IPS-20b (cell line): ENCODE results near the gene CHDH.
A peak's percentile ranks its signal among the peaks of the same experiment; 100 is the strongest.

Experiments
- H3K27ac ChIP-seq: one replicate; pipeline ENCODE4 v1.5.1; 2013; ENCODE audit warnings: low read length
- H3K27me3 ChIP-seq: 2 replicates; pipeline ENCODE4 v1.6.1; 2013; ENCODE audit warnings: mild to moderate bottlenecking, low read length, inconsistent platforms; ENCODE audit not compliant: insufficient read depth
- H3K36me3 ChIP-seq: 2 replicates; pipeline ENCODE4 v1.6.1; 2013; ENCODE audit warnings: low read depth, mild to moderate bottlenecking, inconsistent platforms, low read length, moderate library complexity; ENCODE audit not compliant: insufficient read depth
- H3K4me1 ChIP-seq: 2 replicates; pipeline ENCODE4 v1.6.1; 2013; ENCODE audit warnings: mild to moderate bottlenecking, control low read depth, inconsistent platforms, low read length, moderate library complexity; ENCODE audit not compliant: insufficient read depth
- H3K4me3 ChIP-seq: 2 replicates; pipeline ENCODE4 v1.5.1; 2013; ENCODE audit warnings: mild to moderate bottlenecking, low read length, inconsistent platforms
- H3K9ac ChIP-seq: 2 replicates; pipeline ENCODE4 v1.6.1; 2013; ENCODE audit warnings: low read depth, mild to moderate bottlenecking, inconsistent platforms, low read length, moderate library complexity
- H3K9me3 ChIP-seq: 2 replicates; pipeline ENCODE4 v1.6.1; 2013; ENCODE audit warnings: mild to moderate bottlenecking, low read depth, low read length, inconsistent platforms; ENCODE audit not compliant: insufficient read depth

CHDH gene

GRCh38 chr3:53846134-53846850 lies at the start of gene CHDH, which contains the start of gene IL17RB:
Gene CHDH, minus strand, starts transcription at chr3:53846419. Its CDS starts 22,411 bp downstream, at chr3:53824008.
Gene IL17RB, plus strand, starts transcription at chr3:53846568. Its CDS starts 21 bp downstream, at chr3:53846589.
- Histone ChIP-seq H3K27ac (no peak within 1 kb of the TSS), H3K27me3 (peaks cover 24% of the 10 kb centered on the region), H3K9ac (peak within 1 kb of the TSS; percentile 80; the same call in 1 of the 2 replicates)

GRCh38 chr3:53892286-53892637 lies 46.0 kb upstream of the CHDH start:
- Histone ChIP-seq H3K27me3 (peaks cover 7% of the 10 kb centered on the region; the same call in 1 of the 2 replicates), H3K27ac (no peak overlapping the region), H3K9ac (peak overlapping the region; percentile 75; the same call in 1 of the 2 replicates), H3K4me1 (peaks cover 11% of the 10 kb centered on the region; the same call in 1 of the 2 replicates), H3K36me3 (peaks cover 13% of the 10 kb centered on the region), H3K4me3 (peak overlapping the region; percentile 97), H3K9me3 (no peaks in the 10 kb centered on the region)

More at GRCh38 chr3:53846134-53846850, at the start of gene CHDH, which contains the start of gene IL17RB:
- Histone ChIP-seq H3K4me3 (peak within 1 kb of the TSS; percentile 74), H3K4me1 (peaks cover 18% of the 10 kb centered on the region; the same call in 1 of the 2 replicates), H3K9me3 (no peaks in the 10 kb centered on the region), H3K36me3 (no peaks in the 10 kb centered on the region)

- Histone ChIP-seq H3K27ac (peak within 1 kb of the TSS; percentile 5), H3K4me3 (peak within 1 kb of the TSS; percentile 97)
These were observed 45.5 kb upstream of the CHDH start, which contains the start of gene SELENOK for GRCh38 chr3:53891497-53892285. Gene SELENOK, minus strand, starts transcription at chr3:53891859.

GRCh38 chr3:53890726-53891475 lies 44.7 kb upstream of the CHDH start:
- Histone ChIP-seq H3K27me3 (peaks cover 7% of the 10 kb centered on the region; the same call in 1 of the 2 replicates), H3K9me3 (no peaks in the 10 kb centered on the region), H3K27ac (peak overlapping the region; percentile 5), H3K4me3 (peak overlapping the region; percentile 97), H3K4me1 (peaks cover 11% of the 10 kb centered on the region; the same call in 1 of the 2 replicates), H3K9ac (peak overlapping the region; percentile 92), H3K36me3 (peaks cover 24% of the 10 kb centered on the region)

More at GRCh38 chr3:53891497-53892285, 45.5 kb upstream of the CHDH start, which contains the start of gene SELENOK:
- Histone ChIP-seq H3K9me3 (no peaks in the 10 kb centered on the region), H3K9ac (peak within 1 kb of the TSS; percentile 92), H3K36me3 (peaks cover 19% of the 10 kb centered on the region), H3K27me3 (peaks cover 7% of the 10 kb centered on the region; the same call in 1 of the 2 replicates), H3K4me1 (peaks cover 11% of the 10 kb centered on the region; the same call in 1 of the 2 replicates)

GRCh38 chr3:53888232-53888631 lies 42.0 kb upstream of the CHDH start:
- Histone ChIP-seq H3K9ac (no peak overlapping the region), H3K4me3 (no peak overlapping the region), H3K4me1 (peaks cover 11% of the 10 kb centered on the region; the same call in 1 of the 2 replicates), H3K36me3 (peaks cover 43% of the 10 kb centered on the region), H3K9me3 (no peaks in the 10 kb centered on the region), H3K27ac (no peak overlapping the region), H3K27me3 (no peaks in the 10 kb centered on the region)

GRCh38 chr3:53887446-53887845 lies 41.2 kb upstream of the CHDH start:
- Histone ChIP-seq H3K4me3 (no peak overlapping the region), H3K4me1 (peaks cover 8% of the 10 kb centered on the region; the same call in 1 of the 2 replicates)

GRCh38 chr3:53885239-53885638 lies 39.0 kb upstream of the CHDH start:
- H3K9ac ChIP-seq: no peak overlapping the region
- H3K36me3 ChIP-seq: peaks cover 43% of the 10 kb centered on the region
- no peaks in the 10 kb centered on the region for H3K27me3 ChIP-seq
- H3K27ac ChIP-seq: no peak overlapping the region
- H3K9me3 ChIP-seq: no peaks in the 10 kb centered on the region
- no peak overlapping the region for H3K4me3 ChIP-seq
- H3K4me1 ChIP-seq: peaks cover 9% of the 10 kb centered on the region

More at GRCh38 chr3:53887446-53887845, 41.2 kb upstream of the CHDH start:
- H3K9ac ChIP-seq: no peak overlapping the region
- no peak overlapping the region for H3K27ac ChIP-seq
- no peaks in the 10 kb centered on the region for H3K9me3 ChIP-seq
- H3K27me3 ChIP-seq: no peaks in the 10 kb centered on the region
- peaks cover 43% of the 10 kb centered on the region for H3K36me3 ChIP-seq

- H3K36me3 ChIP-seq: peaks cover 48% of the 10 kb centered on the region
- no peaks in the 10 kb centered on the region for H3K9me3 ChIP-seq
- H3K27ac ChIP-seq: no peak overlapping the region
- no peak overlapping the region for H3K9ac ChIP-seq
- H3K4me1 ChIP-seq: peaks cover 8% of the 10 kb centered on the region
- no peak overlapping the region for H3K4me3 ChIP-seq
- H3K27me3 ChIP-seq: no peaks in the 10 kb centered on the region
These were observed 38.4 kb upstream of the CHDH start for GRCh38 chr3:53884623-53885022.

- H3K9me3 ChIP-seq: no peaks in the 10 kb centered on the region
- H3K4me3 ChIP-seq: no peak overlapping the region
- H3K9ac ChIP-seq: no peak overlapping the region
- H3K4me1 ChIP-seq: peaks cover 8% of the 10 kb centered on the region
- no peaks in the 10 kb centered on the region for H3K27me3 ChIP-seq
- H3K36me3 ChIP-seq: peaks cover 59% of the 10 kb centered on the region
- no peak overlapping the region for H3K27ac ChIP-seq
These were observed 36.8 kb upstream of the CHDH start for GRCh38 chr3:53883008-53883407.

- H3K9me3 ChIP-seq: no peaks in the 10 kb centered on the region
- H3K4me3 ChIP-seq: peak within 1 kb of the TSS; percentile 87
- H3K27ac ChIP-seq: peak within 1 kb of the TSS; percentile 72
- no peaks in the 10 kb centered on the region for H3K27me3 ChIP-seq
- H3K9ac ChIP-seq: peak within 1 kb of the TSS; percentile 97
- peaks cover 59% of the 10 kb centered on the region for H3K36me3 ChIP-seq
- peaks cover 8% of the 10 kb centered on the region for H3K4me1 ChIP-seq
These were observed 35.7 kb upstream of the CHDH start, which contains the start of gene ACTR8 for GRCh38 chr3:53881691-53882593. Gene ACTR8, minus strand, starts transcription at chr3:53882152. Its CDS starts 51 bp downstream, at chr3:53882101.
